Measurements from ENCODE around the gene SKIC8. TPM values are rescaled to one million over a fixed set of nuclear protein-coding genes. Genes with fewer than 3 reads are reported as not detected.

SKIC8 gene
- total RNA-seq, 2 donors from 2014 or later = 35.9 to 47.0 TPM

DNA sequence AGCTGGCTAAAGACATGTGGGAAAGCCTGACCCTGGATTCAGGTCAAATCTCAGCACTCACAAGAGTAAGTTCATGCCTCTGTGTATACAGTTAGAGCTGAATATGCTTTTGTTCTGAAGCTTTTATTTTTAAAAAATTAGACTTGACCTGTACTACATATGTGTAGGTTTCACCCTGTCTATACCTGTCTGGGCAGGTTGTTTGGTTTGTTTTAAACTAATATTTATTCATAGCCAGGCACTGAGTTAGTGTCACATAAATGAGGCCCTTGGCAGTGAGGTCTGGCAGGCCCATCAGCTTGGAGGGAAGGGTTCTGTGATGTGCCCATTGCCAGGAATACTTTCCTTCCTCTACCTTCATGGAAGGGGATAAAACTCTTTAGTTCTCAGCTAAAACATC is 33.2 kb downstream of the SKIC8 start:
- no peak for DNase-seq
- H3K4me3 ChIP-seq = no peak overlapping the region
- TF ChIP-seq, protein P1, sequence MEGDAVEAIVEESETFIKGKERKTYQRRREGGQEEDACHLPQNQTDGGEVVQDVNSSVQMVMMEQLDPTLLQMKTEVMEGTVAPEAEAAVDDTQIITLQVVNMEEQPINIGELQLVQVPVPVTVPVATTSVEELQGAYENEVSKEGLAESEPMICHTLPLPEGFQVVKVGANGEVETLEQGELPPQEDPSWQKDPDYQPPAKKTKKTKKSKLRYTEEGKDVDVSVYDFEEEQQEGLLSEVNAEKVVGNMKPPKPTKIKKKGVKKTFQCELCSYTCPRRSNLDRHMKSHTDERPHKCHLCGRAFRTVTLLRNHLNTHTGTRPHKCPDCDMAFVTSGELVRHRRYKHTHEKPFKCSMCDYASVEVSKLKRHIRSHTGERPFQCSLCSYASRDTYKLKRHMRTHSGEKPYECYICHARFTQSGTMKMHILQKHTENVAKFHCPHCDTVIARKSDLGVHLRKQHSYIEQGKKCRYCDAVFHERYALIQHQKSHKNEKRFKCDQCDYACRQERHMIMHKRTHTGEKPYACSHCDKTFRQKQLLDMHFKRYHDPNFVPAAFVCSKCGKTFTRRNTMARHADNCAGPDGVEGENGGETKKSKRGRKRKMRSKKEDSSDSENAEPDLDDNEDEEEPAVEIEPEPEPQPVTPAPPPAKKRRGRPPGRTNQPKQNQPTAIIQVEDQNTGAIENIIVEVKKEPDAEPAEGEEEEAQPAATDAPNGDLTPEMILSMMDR (IDR thresholded peaks at IDR 0.05) = no peak
- H3K27ac ChIP-seq = no peak overlapping the region
- peaks cover 7% of the 10 kb centered on the region for H3K4me1 ChIP-seq
- no peaks in the 10 kb centered on the region for H3K27me3 ChIP-seq
- intact Hi-C loops (cut with DNase I) = no loop called here
- H3K9me3 ChIP-seq = no peaks in the 10 kb centered on the region
- no peaks in the 10 kb centered on the region for H3K36me3 ChIP-seq
- no peak overlapping the region for H3K9ac ChIP-seq (ENCODE audit: low read depth in 2 of 2, low read length in 2 of 2)

DNA sequence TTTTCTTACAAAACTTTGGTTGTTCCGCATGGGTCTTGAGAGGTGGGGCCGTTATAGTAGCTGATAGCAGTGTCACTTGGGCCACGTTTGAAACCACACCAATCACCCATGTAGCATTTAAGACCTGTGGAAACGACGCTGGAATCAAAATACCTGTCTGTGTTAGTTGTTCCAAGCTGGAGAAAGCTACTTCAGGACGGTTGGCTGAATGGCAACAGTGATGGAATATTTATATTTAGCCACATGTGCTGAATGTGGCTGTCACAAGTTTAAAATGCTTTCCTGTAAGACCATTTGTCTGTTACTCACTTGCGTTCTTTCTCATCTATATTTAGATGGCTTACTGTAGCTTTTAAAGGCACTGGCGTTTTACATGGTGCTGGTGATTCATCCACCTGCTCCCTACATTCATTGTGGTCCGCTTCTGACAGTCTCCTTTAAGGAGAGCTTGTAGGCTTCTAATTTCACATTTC is 33.6 kb downstream of the SKIC8 start:
- H3K4me1 ChIP-seq = peaks cover 7% of the 10 kb centered on the region
- H3K9ac ChIP-seq (ENCODE audit: low read depth in 2 of 2, low read length in 2 of 2) = no peak overlapping the region
- no peak overlapping the region for H3K27ac ChIP-seq
- no peak overlapping the region for H3K4me3 ChIP-seq
- TF ChIP-seq, protein P1 (IDR thresholded peaks at IDR 0.05) = no peak
- no peaks in the 10 kb centered on the region for H3K27me3 ChIP-seq
- intact Hi-C loops (cut with DNase I) = no loop called here
- no peak for DNase-seq
- H3K36me3 ChIP-seq = no peaks in the 10 kb centered on the region
- no peaks in the 10 kb centered on the region for H3K9me3 ChIP-seq

DNA sequence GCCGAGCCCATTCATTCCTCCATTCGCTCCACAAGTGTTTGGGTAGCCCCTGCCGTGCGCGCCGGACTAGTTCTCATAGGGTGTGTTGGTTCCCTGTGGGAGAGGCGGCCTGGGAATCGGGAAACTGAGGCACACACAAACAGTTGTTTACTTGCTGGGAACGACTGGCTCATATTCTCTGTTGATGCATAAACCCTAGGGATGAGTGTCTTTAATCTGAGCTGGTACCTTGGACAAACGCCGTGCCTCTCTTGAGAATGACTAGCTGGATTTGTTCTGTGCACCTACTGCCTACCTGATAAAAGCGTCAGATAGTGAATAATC is 34.3 kb downstream of the SKIC8 start:
- TF ChIP-seq, protein P1 (IDR thresholded peaks at IDR 0.05) = no peak
- DNase-seq = no peak
- peak overlapping the region; percentile 67 for H3K4me3 ChIP-seq
- peaks cover 7% of the 10 kb centered on the region for H3K4me1 ChIP-seq
- no peaks in the 10 kb centered on the region for H3K27me3 ChIP-seq
- no peaks in the 10 kb centered on the region for H3K9me3 ChIP-seq
- H3K9ac ChIP-seq (ENCODE audit: low read depth in 2 of 2, low read length in 2 of 2) = peak overlapping the region; percentile 68 to 81
- peak overlapping the region; percentile 39 for H3K27ac ChIP-seq
- no peaks in the 10 kb centered on the region for H3K36me3 ChIP-seq
- intact Hi-C loops (cut with DNase I) = no loop called here

DNA sequence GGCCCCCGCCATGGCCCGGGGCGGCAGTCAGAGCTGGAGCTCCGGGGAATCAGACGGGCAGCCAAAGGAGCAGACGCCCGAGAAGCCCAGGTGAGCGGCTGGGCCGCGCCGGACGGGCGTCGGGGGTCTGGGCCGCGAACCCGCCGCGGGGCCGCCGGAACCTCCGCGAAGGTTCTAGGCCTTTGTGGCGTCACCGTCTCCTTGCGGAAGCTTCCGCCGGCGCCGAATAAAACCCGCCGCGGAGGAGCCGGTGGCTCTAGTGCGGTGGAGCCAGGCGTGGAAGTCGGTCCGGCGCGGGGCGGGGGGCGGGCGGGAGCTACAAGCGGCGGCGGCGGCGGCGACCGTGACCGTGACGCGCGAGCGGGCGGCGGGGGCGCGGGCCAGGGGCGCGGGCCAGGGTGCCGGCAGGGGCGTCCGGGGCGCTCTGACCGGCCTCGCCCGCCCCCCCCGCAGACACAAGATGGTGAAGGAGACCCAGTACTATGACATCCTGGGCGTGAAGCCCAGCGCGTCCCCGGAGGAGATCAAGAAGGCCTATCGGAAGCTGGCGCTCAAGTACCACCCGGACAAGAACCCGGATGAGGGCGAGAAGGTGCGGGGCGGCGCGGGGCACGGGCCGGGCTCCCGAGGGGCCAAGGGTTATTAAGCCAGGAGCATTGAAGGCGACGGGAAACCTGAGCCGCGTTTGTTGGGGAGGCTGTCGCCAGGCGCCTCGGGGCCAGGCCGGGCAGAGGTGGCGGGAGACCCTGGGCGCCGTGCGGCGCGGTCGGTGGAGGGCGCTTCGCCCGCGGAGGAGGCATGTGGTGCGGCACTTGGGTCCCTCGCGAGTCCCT is 34.9 kb downstream of the SKIC8 start, which contains the start of gene DNAJA4:
Gene DNAJA4, plus strand, starts transcription at position 259 of the 833 bp plus-strand sequence. Its CDS starts 202 bp downstream, at position 461.
- DNase-seq = peak; percentile 63
- peaks cover 7% of the 10 kb centered on the region for H3K4me1 ChIP-seq
- H3K4me3 ChIP-seq = peak within 1 kb of the TSS; percentile 67
- H3K9ac ChIP-seq (ENCODE audit: low read depth in 2 of 2, low read length in 2 of 2) = peak within 1 kb of the TSS; percentile 68 to 81
- intact Hi-C loops (cut with DNase I) = no loop called here
- no peaks in the 10 kb centered on the region for H3K27me3 ChIP-seq
- no peaks in the 10 kb centered on the region for H3K9me3 ChIP-seq
- H3K27ac ChIP-seq = peak within 1 kb of the TSS; percentile 55
- TF ChIP-seq, protein P1 (IDR thresholded peaks at IDR 0.05) = no peak
- H3K36me3 ChIP-seq = no peaks in the 10 kb centered on the region

DNA sequence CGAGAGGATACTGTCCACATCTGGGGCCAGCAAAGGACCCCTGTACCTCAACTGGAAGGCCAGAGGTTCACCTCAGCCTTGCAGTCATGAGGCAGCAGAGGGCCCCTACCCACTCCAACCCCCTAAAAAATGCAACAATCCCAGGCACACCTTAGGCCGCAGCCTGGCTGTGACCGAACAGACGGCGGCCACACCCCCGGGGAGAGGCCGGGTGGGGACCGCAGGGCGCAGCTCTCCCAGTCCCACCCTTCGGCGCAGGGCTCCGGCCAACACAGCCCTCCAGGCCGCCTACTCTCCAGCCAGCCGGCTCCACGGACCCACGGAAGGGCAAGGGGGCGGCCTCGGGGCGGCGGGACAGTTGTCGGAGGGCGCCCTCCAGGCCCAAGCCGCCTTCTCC is 35.5 kb downstream of the SKIC8 start:
- Histone ChIP-seq H3K27me3 (no peaks in the 10 kb centered on the region), H3K27ac (peak overlapping the region; percentile 55), H3K4me3 (peak overlapping the region; percentile 67), H3K4me1 (peaks cover 7% of the 10 kb centered on the region), H3K9ac (ENCODE audit: low read depth in 2 of 2, low read length in 2 of 2) (peak overlapping the region; percentile 56 to 68), H3K36me3 (no peaks in the 10 kb centered on the region), H3K9me3 (no peaks in the 10 kb centered on the region)
- DNase-seq = peak; percentile 82
- TF ChIP-seq, protein P1 (IDR thresholded peaks at IDR 0.05) = no peak
- intact Hi-C loops (cut with DNase I) = no loop called here
